Measurements from ENCODE around the gene STX1A. TPM values are rescaled to one million over a fixed set of nuclear protein-coding genes. Genes with fewer than 3 reads are reported as not detected.

STX1A gene
- total and polyA plus RNA-seq, 2 of the 13 experiments (the other 11 are each of a cell fraction or from before 2014, with no cell fraction given) = 6.1 to 12.2 TPM

DNA sequence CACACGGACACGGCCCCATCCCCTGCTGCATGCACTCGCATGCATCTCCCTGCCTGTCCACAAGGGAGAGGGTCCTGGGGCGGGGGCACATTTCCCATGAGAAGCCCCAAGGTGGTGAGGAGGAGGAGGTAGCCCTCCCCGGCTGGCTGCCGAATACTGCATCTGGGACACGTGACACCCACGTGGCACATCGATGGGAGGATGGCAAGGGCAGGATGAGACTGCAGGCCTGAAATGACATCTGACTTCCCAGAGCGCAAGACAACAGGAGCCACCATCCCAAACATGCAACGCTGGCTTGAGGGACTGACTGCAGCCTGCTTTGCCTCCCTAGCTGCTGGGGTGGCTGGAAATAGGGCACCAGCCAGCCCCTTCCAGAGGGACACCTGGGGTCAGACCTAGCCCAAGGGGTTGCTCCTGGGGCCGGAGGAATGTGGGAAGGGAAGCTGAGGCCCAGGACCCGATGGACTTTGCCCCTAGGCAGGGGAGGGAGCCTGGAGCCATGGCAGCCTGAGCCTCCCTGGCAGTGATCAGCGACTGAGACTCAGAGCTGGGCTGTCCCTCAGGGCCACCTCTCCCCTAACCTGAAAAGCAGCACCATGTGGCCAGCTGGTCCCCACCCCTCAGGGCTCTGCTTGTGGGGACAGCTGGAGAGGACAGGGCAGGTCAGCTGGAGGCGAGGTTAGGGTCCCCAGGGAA, 19.9 kb downstream of the STX1A start (continued):
- TF ChIP-seq, protein P1, sequence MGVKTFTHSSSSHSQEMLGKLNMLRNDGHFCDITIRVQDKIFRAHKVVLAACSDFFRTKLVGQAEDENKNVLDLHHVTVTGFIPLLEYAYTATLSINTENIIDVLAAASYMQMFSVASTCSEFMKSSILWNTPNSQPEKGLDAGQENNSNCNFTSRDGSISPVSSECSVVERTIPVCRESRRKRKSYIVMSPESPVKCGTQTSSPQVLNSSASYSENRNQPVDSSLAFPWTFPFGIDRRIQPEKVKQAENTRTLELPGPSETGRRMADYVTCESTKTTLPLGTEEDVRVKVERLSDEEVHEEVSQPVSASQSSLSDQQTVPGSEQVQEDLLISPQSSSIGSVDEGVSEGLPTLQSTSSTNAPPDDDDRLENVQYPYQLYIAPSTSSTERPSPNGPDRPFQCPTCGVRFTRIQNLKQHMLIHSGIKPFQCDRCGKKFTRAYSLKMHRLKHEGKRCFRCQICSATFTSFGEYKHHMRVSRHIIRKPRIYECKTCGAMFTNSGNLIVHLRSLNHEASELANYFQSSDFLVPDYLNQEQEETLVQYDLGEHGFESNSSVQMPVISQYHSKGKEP (CRISPR knock-in tag; IDR thresholded peaks at IDR 0.05) = no peak
- TF ChIP-seq AGO2 (optimal IDR thresholded peaks at IDR 0.05; ENCODE audit: low read depth, low read length) (peak; percentile 92), IRX3 (CRISPR knock-in tag; IDR thresholded peaks at IDR 0.05; ENCODE audit: borderline replicate concordance, low read depth) (no peak), THAP11 (CRISPR knock-in tag; IDR thresholded peaks at IDR 0.05) (no peak), ZSCAN9 (CRISPR knock-in tag; IDR thresholded peaks at IDR 0.05; ENCODE audit: borderline replicate concordance) (no peak), BORCS8-MEF2B (CRISPR knock-in tag; IDR thresholded peaks at IDR 0.05) (no peak), BRCA1 (CRISPR knock-in tag; IDR thresholded peaks at IDR 0.05) (no peak), HMG20A (CRISPR knock-in tag; IDR thresholded peaks at IDR 0.05; ENCODE audit: borderline replicate concordance) (no peak), GFI1 (CRISPR knock-in tag; IDR thresholded peaks at IDR 0.05; ENCODE audit: borderline replicate concordance) (no peak), KDM2A (CRISPR knock-in tag; IDR thresholded peaks at IDR 0.05; ENCODE audit: borderline replicate concordance, low read depth) (peak; percentile 35; the same call in 1 of the 2 replicates), JUNB (CRISPR knock-in tag; IDR thresholded peaks at IDR 0.05; ENCODE audit: borderline replicate concordance) (no peak), ZNF83 (CRISPR knock-in tag; IDR thresholded peaks at IDR 0.05; ENCODE audit: borderline replicate concordance) (no peak)
- TF ChIP-seq, protein P2, sequence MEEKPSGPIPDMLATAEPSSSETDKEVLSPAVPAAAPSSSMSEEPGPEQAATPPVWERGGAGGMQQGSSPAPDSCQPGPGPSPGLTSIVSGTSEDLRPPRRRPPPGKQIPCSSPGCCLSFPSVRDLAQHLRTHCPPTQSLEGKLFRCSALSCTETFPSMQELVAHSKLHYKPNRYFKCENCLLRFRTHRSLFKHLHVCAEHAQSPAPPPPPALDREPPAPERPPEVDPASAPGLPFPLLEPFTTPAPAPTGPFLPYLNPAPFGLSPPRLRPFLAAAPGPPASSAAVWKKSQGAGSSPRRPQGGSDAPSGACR (CRISPR knock-in tag; IDR thresholded peaks at IDR 0.05) = no peak
- TF ChIP-seq, protein P3, sequence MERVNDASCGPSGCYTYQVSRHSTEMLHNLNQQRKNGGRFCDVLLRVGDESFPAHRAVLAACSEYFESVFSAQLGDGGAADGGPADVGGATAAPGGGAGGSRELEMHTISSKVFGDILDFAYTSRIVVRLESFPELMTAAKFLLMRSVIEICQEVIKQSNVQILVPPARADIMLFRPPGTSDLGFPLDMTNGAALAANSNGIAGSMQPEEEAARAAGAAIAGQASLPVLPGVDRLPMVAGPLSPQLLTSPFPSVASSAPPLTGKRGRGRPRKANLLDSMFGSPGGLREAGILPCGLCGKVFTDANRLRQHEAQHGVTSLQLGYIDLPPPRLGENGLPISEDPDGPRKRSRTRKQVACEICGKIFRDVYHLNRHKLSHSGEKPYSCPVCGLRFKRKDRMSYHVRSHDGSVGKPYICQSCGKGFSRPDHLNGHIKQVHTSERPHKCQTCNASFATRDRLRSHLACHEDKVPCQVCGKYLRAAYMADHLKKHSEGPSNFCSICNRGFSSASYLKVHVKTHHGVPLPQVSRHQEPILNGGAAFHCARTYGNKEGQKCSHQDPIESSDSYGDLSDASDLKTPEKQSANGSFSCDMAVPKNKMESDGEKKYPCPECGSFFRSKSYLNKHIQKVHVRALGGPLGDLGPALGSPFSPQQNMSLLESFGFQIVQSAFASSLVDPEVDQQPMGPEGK (CRISPR knock-in tag; IDR thresholded peaks at IDR 0.05) = peak; percentile 40; the same call in 1 of the 2 replicates
- TF ChIP-seq, protein P4, sequence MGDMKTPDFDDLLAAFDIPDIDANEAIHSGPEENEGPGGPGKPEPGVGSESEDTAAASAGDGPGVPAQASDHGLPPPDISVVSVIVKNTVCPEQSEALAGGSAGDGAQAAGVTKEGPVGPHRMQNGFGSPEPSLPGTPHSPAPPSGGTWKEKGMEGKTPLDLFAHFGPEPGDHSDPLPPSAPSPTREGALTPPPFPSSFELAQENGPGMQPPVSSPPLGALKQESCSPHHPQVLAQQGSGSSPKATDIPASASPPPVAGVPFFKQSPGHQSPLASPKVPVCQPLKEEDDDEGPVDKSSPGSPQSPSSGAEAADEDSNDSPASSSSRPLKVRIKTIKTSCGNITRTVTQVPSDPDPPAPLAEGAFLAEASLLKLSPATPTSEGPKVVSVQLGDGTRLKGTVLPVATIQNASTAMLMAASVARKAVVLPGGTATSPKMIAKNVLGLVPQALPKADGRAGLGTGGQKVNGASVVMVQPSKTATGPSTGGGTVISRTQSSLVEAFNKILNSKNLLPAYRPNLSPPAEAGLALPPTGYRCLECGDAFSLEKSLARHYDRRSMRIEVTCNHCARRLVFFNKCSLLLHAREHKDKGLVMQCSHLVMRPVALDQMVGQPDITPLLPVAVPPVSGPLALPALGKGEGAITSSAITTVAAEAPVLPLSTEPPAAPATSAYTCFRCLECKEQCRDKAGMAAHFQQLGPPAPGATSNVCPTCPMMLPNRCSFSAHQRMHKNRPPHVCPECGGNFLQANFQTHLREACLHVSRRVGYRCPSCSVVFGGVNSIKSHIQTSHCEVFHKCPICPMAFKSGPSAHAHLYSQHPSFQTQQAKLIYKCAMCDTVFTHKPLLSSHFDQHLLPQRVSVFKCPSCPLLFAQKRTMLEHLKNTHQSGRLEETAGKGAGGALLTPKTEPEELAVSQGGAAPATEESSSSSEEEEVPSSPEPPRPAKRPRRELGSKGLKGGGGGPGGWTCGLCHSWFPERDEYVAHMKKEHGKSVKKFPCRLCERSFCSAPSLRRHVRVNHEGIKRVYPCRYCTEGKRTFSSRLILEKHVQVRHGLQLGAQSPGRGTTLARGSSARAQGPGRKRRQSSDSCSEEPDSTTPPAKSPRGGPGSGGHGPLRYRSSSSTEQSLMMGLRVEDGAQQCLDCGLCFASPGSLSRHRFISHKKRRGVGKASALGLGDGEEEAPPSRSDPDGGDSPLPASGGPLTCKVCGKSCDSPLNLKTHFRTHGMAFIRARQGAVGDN (CRISPR knock-in tag; IDR thresholded peaks at IDR 0.05) = peak; percentile 27; the same call in 1 of the 2 replicates
